HG03439 (cell line): ENCODE data around the gene RHBDF1.

Experiments
- ATAC-seq: cut with Tn5 transposase; IDR thresholded peaks from one replicate; pipeline ENCODE4 v1.9.1; 2021; ENCODE audit warnings: mild to moderate bottlenecking, moderate library complexity; ENCODE audit not compliant: unreplicated experiment

The RHBDF1 gene

DNA sequence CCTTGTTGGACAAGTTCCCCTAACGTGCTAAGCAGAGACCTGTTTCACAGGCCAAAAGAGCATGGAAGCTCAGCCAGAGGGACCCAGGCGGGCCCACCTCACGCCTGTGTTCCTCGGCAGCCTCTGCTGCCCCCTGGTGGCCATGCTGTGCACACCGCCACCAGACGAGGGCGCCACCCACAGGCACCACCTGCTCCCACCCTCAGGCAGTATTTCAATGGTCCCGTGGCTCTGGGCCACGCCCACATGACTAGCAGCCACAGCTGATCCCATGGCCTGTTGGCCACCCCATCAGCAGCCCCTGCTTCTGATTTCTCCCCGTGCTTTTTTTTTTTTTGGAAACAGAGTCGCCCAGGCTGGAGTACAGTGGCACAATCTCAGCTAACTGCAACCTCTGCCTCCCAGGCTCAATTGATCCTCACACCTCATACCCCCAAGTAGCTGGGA lies 24.5 kb upstream of the RHBDF1 start:
- ATAC-seq = peak; percentile 67

DNA sequence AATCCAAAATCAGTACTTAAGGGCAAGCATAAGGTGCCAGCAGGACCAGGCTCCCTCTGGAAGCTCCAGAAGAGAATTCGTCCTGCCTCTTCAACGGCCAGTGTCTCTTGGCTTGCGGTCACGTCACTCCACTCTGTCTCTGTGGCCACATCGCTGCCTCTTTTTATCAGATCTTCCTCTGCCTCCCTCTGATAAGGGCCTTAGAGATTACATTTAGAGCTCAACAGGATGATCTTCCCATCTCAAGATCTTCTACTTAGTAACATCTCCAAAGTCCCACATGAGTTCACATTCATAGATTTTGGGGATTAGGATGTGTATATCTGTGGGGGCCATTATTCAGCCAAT lies 22.5 kb upstream of the RHBDF1 start:
- ATAC-seq = no peak

DNA sequence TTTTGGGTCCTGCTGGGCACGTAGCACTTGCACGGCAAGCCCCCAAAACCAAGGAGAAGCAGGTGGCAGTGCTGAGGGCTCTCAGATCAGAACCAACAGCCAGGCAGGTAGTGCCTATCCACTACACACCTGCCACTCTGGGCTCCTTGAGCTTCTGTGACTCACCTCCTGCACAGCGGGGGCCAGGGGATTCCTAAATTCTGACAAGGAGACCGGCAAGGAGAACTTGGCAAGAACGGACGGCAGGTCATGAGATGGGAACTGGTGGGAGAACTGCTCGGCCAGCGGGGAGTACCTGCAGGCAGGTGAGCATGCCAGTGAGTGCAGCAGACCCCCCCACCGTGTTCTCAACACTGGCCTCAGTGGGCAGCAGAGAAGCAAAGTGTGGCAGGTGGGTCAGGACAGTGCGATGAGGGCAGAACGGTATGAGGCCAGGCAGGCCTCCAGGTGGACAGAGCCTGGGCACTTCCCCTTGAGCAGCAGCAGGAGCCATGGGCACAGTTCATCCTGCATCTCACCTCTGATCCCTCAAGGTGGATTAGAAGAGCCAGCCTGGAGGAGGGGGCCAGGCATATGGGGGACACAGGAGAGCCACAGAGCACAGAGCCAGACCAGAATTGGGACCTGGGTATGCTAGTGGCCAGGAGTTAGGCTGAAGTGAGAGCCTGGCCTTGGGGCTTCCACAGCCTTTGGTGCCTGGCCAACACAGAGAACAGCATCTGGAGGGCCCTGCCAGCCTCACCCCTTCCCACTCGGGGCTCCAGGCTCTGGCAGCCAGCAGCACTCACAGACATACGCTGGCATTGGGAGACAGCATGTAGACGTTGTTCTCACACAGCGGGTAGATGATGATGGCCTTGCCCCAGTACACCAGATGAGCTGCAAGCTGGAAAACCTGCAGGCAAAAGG lies 20.3 kb upstream of the RHBDF1 start:
- ATAC-seq = no peak

DNA sequence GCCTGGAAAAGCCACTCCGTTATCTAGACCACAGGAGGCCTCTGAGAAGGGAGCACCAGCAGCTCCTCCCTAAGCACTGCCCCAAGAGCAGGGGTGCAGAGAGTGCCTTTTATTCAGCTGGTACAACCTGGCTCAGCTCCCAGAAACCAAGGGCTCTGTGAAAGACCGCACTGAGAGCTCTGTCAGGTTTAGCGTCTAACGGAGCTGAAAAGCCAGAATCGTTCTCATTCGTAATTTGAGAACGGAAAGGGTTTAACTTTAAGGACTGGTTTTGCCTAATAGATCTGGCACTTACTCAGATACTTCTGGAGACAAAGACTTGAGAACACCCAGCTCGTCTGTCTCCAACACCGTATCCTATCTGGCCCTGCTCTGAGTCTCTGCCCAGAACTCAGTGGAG lies 19.1 kb upstream of the RHBDF1 start:
- no peak for ATAC-seq

DNA sequence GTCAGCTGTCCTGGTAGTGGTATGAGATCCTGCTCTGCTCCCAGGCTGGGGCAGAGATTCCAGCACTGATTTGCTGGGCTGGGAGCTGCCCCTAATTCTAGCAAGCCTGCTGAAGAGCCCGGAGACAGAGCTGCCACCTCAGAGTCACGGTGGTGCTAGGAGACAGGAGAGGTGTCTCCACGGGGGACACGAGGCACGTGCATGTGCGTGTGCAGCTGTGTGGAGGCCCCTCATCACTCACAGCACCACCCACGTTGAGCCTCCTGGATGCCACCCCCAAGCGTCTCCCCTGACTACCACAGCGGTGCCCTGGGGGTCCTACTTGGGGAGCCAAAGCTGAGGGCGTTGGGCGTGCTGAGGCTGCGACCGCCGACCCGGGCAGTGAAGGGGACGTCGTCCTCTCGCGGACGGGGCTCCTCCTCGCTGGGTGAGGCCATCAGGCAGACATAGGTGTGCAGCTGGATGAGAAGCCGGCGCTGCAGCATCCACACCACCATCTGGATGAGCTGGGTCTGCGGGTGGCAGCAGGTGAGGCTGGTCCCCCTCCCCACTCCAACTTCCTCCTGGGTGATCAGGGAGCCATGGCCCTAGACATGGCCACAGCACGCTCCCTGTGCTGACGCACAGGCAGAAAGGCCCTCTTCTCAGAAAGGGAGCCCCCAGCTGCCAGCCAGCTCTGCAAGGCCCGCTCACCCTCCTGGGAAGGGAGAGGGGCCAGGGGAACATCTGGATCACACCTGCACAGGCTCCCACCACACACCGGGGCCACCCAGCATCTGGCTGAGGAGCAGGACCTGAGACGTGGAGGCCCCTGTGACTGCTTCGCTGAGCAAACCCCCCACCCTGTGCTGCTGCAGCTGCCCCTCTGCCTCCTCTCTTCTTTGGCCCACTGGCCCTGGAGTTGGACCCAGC lies 17.2 kb upstream of the RHBDF1 start:
- no peak for ATAC-seq

DNA sequence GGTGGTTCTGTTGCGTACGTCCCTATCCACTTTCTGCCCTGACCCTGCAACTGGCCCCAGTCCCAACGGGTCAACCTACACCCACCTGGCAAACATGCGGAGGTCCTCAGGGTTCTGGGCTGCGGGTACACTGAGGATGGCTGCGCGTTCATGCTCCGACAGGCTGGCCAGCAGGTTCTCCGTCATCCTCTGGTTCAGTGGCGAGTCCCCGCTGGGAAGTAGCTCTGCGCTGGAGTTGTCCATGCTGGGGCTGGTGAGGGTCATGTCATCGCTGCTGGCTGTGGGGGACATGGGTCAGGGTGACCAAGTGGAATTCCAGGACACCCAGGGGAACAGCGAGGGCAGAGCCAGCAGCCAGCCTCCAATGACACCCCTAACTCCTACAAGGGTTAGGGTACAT lies 16.2 kb upstream of the RHBDF1 start:
- ATAC-seq = no peak

DNA sequence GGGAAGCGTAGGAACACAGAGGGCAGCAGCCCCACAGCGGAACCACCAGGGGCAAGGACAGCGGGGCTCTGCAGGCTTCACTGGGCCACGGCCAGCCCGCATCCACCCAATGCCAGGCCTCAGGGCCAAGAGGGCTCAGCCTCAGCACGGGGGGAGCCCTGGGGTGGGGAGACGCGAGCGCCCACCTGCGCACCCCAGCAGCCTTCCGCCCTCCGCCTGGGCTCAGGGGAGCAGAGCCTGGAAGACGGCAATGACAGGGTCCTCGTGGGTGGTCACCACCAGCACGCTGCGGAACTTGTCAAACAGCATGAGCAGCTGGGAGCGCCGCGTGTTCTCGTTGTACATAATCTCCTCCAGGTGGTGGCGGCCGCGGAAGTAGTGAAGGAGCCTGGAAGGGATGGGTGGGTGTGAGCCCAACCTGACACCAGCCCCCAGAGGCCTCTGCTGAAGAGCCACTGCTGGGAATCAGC lies 14.1 kb upstream of the RHBDF1 start:
- ATAC-seq = no peak

DNA sequence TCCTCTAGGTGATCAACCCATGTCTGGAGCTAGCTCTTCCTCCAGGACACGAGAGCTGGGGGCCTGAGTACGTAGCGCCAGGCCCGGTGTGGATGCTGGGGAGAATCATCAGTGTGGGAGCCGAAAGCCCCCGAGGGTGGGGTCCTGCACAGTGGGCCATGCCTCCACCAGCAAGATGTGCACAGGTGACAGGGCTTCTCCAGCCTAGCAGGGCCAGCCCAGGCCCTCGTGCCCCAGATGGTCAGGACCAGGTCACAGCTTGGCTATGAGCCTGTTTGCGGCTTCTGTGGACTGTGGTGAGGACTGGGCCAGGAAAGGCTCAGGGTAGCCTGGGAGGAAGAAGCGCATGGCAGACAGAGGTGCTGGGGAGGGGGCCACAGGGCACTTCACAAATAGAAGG lies 13.4 kb upstream of the RHBDF1 start:
- ATAC-seq = no peak

DNA sequence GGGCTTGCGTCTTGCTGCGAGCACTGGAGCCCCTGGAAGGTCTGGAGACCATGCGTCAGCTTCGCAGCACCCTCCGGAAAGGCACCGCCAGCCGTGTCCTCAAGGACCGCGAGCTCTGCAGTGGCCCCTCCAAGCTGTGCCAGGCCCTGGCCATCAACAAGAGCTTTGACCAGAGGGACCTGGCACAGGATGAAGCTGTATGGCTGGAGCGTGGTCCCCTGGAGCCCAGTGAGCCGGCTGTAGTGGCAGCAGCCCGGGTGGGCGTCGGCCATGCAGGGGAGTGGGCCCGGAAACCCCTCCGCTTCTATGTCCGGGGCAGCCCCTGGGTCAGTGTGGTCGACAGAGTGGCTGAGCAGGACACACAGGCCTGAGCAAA lies 13.0 kb upstream of the RHBDF1 start:
- peak; percentile 12 for ATAC-seq

DNA sequence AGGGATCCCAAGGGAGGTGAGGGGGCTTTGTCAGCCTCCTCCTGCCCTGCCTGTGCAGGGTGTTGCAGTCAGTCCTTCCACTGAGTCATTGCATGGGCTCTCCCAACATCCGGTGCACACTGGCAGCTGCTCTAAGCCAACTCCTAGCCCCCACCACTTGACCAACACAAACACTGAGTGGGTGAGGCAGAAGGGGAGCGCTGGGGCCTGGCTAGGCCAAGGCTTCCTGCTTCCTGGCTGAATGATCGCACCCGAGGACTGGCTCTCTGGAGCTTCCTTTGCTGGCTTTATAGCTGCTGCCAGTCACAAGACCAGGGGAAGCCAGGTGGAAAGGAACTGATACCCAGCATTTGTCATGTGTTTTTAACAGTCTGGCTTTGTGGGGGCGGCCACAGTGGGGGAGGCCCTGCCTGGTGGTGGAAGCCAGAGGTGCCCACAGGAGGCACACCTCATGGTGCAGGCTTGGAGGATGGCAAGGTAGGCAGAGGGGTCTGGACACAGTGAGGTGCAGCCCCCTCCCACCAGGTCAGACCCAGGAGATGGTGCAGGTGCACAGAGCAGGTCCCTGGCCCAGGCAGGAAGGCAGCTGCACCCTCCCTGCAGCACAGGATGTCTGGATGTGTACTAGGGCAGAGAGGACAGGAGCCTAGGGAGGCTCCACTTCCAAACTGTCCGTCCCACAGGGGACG lies 12.4 kb upstream of the RHBDF1 start:
- peak; percentile 41 for ATAC-seq

DNA sequence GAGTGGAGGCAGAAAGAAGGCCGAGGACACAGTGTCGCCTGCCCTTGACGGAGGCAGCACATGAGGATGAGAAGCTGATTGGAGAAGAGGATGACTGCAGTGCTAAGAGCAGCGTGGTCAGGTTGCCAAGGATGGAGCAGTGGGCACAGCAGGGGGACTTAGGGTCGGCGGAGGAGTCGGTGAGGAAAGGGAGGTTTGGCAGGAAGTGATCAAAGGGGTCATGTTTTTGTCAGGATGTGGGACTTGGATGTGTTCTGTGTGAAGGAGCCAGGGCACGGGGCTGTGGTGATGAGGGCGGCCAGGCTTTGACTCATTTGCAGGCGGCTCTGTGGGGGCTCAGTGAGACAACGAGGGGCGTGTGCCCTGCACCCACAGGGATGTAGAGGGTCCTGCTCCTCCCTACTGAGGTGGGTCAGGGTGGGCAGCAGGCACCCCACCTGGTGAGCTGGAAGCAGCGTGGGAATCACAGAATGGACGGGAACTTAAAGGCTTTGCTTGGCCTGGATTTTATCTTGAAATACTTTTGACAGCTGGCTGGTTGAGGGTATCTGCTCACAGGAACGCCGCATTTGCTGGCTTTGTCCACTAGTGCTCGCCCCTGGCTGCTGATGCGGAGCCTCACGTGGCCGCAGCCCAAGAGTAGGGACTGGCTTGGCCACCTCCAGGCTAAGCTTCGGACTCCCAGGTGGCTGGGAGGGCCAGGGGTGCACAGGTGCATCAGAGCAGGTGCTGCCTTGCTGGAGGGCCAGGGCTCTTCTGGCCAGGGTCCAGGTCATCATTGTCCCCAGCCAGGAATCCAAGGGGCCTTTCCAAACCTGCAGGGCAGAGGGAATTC lies 11.6 kb upstream of the RHBDF1 start:
- no peak for ATAC-seq

DNA sequence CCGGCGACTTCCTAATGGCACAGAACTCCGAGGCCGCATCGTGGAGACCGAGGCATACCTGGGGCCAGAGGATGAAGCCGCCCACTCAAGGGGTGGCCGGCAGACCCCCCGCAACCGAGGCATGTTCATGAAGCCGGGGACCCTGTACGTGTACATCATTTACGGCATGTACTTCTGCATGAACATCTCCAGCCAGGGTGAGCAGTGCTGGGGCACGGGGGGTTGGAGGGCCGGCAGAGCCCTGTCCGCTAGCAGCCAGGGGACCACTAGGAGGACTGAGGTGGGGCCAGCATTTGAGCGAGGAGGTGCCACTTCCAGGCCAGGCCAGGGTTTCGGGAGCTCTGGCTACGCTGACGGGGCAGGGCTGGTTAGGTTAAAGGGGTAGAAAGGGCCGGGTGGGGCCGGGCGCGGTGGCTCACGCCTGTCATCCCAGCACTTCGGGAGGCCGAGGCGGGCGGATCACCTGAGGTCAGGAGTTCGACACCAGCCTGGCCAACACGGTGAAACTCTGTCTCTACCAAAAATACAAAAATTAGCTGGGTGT lies 10.7 kb upstream of the RHBDF1 start:
- no peak for ATAC-seq

DNA sequence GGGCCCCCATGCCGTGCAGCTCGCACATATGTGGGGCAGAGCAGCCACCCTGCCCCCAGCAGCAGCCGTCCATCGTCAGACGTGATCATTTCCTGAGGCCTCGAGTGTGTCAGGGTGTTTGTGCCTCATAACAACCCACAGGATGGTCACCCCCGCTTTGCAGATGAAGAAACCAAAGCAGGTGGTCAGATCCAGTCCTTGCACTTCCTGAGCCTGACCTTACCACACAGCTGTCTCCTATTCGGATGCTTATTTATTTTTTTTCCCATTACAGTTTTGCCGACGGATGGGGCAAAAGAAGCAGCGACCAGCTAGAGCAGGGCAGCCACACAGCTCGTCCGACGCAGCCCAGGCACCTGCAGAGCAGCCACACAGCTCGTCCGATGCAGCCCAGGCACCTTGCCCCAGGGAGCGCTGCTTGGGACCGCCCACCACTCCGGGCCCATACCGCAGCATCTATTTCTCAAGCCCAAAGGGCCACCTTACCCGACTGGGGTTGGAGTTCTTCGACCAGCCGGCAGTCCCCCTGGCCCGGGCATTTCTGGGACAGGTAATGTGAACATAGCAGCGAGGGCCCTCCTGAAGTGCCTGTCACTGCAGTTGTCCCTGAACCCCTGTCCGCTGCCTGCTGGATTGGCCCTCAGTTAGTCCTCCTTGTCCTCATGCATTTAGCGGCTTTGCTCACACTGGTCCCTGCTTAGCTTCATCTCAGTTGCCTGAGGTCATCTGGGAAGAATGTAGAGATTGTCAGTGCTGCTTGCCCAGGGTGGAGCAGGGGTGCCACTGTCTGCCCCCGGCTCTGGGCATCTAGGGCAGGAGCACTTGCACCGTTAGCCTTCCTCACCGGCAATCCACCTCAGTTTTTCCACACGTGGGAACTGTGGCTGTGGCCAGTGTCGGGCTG lies 7.0 kb upstream of the RHBDF1 start:
- ATAC-seq = no peak

DNA sequence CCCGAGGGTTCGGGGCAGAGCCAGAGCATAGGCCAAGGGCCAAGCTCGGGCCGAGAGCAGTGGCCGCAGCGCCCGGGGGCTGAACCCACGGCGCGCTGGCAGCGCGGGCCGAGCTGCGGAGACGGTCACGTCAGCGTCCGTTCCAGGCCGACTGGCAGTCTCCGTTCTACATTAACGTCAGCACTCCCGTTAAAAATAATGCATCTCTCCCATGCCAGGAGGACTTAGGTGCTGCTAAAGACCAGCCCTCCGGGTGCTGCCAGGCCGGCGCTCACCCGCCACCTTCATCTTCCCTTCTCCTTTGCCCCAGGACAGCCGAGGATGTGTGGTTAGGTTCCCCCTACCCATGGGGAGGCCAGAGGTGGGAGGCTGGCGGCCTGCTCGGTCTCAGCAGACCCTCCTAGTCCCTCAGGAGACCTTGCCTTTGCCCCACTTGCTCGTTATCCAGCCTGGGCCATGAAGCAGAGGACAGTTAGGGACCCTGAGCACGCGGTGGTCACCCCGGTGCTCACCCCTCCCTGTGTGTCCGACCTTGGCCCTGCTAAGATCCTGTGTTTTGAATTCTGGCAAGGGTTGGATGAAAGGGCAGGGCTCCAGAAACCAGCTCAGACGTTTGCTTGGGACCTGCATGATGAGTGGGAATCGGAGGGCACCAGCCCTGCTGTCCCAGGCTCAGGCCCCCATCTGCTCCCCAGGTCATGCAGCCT lies 6.2 kb upstream of the RHBDF1 start:
- peak; percentile 4 for ATAC-seq

DNA sequence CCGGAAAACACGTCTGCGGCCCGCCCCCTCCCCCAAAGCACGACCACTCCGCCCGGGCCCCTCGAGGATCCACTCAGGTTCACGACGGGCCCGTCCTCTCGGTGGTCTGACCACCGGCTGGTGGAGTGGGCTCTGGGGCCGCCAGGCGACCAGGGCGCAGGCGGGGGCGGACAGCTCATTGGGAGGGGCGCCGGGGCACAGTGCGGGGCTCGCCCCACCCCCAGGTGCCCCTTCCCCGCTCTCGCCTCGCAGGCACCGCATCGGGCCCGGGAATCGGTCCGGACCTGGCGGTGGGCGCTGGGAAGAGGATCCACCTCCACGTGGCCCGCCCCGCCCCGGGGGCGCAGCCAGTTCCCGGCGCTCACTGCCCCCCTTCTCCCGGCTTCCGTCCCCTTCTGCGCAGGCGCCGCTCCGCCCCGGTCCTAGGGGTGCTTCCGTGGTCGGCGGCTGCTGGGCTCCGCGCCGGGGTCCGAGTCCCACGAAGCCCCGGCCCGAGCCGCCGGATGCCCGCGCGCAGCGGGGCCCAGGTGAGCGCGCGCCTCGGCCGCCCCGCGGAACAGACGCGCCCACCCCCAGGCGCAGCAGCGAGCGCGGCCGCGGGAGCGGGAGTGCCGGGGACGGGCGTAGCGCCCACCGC lies 5.5 kb upstream of the RHBDF1 start, which contains the start of gene MPG:
Gene MPG (plus strand): TSS at position 419 of the 637 bp plus-strand sequence. CDS start 85 bp downstream, at position 504.
- peak; percentile 75 for ATAC-seq

DNA sequence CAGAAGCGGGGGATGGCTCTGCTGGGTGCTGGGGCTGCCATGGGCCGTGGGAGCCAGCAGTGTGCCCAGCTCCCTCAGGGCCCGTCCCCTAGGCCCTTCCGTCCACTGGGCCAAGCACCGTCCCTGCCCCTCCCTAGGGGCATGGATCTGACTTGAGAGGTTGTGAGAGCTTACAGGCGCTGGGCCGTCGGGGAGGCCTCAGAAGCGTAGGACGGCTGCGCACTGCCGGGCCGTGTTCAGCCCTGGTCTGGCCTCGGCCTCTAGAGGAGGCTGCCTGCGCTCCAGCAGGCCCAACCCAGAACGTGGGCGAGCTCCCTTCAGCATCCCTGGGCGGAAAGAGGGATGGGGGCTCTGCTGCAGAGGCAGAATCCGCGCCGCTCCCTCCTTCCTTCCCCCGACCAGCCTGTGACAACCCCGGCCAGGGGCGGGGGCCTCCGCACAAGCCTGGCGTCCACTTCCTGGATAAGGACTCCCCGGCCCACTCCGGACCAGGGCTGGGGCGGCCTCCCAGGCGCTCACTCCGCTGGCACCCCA lies 4.9 kb upstream of the RHBDF1 start:
- peak; percentile 16 for ATAC-seq

DNA sequence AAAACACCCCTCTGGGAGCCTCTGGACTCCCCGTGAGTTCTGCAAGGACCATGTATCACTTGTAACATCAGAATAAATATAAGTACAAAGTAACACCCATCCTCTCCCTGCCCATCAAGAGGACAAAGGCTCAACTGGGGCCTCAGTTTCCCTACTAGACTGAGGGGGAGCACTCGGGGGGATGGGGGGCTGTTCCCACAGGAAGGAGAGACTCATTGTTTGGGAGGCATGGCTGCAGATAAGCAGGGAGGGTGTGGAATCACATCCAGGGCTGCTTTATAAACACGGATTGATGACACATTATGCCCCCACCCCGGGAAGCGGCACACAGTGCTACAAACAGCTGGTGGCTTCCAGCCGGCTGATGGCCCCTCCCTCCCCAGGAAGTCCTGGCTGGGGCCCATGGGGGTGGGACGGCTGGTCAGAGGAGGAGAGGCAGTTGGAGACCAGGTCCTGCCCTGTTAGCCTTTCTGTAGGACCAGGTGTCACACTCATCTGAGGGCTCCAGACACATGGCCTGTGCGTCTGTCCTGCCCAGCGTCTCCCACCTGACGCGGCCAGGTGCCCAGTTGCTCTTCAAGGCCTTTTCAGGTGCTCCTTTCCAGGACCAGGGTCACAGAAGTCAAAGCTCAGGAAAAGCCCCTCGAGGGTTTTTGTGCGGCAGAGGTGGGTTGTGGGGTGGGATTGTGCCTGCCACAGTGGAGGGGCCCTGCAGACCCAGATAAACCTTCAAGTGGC lies 4.3 kb upstream of the RHBDF1 start:
- no peak for ATAC-seq
